RWPE1 (cell line): Measurements from ENCODE around the gene OR2K2.

Source experiments
- CTCF ChIA-PET: fragments of 350-600 bp; sonication (Branson Sonifier 250); formaldehyde crosslinking; extraction: SDS; loops from one replicate; lab custom pipeline; 2021; lab: Yijun Ruan, JAX
- POLR2A ChIA-PET: fragments of 400-600 bp; formaldehyde crosslinking; extraction: SDS; loops from one replicate; lab custom pipeline; 2020; ENCODE audit warnings: antibody characterized with exemption; ENCODE audit not compliant: low non-redundant PET; lab: Yijun Ruan, JAX
- DNase-seq: peaks from one replicate; pipeline ENCODE4 v3.0.0; 2012; ENCODE audit warnings: low spot score
- H3K27ac ChIP-seq: fragments of 450-650 bp; 2 replicates; pipeline ENCODE4 v1.5.1; 2017
- TF ChIP-seq, protein P1 (sequence below): fragments of 450-650 bp; conservative IDR thresholded peaks from 2 replicates; pipeline ENCODE4 v1.5.1; 2017; ENCODE audit warnings: low read depth, mild to moderate bottlenecking

The OR2K2 gene, protein sequence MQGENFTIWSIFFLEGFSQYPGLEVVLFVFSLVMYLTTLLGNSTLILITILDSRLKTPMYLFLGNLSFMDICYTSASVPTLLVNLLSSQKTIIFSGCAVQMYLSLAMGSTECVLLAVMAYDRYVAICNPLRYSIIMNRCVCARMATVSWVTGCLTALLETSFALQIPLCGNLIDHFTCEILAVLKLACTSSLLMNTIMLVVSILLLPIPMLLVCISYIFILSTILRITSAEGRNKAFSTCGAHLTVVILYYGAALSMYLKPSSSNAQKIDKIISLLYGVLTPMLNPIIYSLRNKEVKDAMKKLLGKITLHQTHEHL

GRCh38 chr9:111330124-111330523, at the start of gene OR2K2:
TSS of gene OR2K2 (minus strand) at chr9:111330224. CDS start at chr9:111328433, 1,791 bp downstream.
- ChIA-PET CTCF (no interaction called here), POLR2A (no interaction called here)
- no peak within 1 kb of the TSS for H3K27ac ChIP-seq
- TF ChIP-seq, protein P1, sequence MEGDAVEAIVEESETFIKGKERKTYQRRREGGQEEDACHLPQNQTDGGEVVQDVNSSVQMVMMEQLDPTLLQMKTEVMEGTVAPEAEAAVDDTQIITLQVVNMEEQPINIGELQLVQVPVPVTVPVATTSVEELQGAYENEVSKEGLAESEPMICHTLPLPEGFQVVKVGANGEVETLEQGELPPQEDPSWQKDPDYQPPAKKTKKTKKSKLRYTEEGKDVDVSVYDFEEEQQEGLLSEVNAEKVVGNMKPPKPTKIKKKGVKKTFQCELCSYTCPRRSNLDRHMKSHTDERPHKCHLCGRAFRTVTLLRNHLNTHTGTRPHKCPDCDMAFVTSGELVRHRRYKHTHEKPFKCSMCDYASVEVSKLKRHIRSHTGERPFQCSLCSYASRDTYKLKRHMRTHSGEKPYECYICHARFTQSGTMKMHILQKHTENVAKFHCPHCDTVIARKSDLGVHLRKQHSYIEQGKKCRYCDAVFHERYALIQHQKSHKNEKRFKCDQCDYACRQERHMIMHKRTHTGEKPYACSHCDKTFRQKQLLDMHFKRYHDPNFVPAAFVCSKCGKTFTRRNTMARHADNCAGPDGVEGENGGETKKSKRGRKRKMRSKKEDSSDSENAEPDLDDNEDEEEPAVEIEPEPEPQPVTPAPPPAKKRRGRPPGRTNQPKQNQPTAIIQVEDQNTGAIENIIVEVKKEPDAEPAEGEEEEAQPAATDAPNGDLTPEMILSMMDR, result no peak
- no peak for DNase-seq

DNA sequence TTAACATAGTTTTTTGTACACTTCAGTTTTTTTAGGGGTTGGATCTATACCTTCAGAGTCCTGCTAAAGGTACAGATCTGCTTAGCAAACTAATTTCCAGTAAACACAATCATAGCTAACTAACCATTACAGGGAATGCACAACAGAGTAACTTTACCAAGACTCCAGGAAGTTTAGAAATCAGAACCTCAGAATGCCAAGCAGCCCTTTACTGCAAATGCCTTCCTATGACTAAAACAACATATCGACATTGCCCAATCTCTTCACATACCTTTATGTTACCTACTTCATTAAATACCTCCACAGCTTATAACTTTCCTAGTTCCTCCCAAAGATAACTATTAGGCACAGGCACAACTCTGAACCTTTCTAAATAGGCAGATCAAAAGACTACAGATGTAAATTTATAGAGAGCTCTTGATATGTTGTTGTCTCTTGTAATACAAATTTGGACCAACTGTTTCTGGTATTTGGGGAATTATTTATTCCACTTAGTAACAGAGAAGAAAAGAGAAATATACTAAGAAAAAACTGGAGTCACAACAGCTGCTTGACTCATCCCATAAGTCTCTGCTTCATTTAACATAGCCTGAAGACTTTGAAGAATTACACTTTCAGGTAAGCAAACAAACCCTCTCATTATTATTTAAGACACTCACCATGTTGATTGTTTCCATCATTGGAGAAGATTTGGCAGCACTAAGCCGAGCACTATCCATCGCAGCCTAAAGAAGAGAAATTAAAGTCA, 46.0 kb upstream of the OR2K2 start:
- DNase-seq, result peak; percentile 54
- CTCF ChIA-PET, result interaction anchor here (0.6 to 0.7 kb wide), 2 partner anchors 316 to 432 kb away, joined by 3 to 5 read pairs; no protein-coding TSS in a partner anchor
- POLR2A ChIA-PET, result no interaction called here
- H3K27ac ChIP-seq, result no peak overlapping the region
- TF ChIP-seq, protein P1, result no peak

DNA sequence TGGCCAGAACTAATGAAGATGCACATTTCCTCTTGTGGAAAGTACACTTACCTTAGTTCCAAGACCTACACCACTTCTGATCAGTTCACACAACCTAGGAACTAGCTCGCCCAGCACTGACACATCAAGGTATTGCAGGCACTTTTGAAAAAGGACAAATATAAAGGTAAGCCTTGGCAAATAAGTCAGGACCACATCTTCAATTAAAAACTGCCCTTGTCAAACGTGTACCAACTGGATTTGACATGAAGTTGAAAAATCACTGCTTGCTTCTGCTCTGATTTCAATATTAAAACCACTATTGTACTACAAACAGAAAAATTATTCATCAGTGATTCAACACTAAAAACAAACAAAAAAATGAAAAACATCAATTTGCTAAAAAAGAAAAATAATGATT, 45.0 kb upstream of the OR2K2 start:
- CTCF ChIA-PET, result no interaction called here
- POLR2A ChIA-PET, result no interaction called here
- no peak for DNase-seq
- TF ChIP-seq, protein P1, result no peak
- no peak overlapping the region for H3K27ac ChIP-seq

DNA sequence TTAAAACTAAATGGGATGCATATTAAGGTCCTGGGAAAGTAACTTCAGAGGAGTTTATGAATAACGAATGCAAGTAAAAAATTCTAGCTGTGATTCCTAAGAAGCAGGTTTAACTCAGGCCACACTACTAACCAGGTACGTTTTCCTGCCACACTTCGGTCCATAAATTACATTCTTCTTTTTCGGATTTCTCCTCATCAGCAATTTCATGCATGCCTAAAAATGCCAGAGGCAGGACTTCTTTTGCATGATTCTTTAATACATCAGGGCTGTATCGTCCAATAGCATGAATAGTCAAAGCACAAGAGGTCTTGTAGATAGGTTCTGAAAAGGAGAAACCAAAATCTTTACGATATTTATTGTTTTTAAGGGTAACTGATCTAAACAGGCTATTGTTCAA, 42.3 kb upstream of the OR2K2 start:
- DNase-seq, result no peak
- CTCF ChIA-PET, result no interaction called here
- POLR2A ChIA-PET, result no interaction called here
- TF ChIP-seq, protein P1, result no peak
- no peak overlapping the region for H3K27ac ChIP-seq

DNA sequence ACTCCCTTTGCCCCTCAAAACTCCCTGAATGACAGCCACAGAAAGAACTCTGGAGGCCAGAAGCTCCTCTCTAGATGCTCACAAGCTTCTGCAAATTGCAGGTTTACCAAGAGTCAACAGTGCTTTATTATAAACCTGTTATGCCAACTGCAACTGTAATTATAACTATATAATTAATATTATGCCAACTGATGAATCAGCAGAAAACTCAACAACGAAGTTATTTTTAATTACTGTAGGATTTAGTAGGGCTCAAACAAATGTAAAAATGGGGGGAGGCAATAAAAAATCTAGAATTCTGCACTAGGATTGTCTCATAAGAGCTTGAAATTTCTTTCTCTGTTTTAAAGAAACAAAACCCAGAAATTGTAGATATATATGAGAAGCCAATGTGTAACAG, 37.0 kb upstream of the OR2K2 start:
- TF ChIP-seq, protein P1, result no peak
- ChIA-PET POLR2A (no interaction called here), CTCF (no interaction called here)

DNA sequence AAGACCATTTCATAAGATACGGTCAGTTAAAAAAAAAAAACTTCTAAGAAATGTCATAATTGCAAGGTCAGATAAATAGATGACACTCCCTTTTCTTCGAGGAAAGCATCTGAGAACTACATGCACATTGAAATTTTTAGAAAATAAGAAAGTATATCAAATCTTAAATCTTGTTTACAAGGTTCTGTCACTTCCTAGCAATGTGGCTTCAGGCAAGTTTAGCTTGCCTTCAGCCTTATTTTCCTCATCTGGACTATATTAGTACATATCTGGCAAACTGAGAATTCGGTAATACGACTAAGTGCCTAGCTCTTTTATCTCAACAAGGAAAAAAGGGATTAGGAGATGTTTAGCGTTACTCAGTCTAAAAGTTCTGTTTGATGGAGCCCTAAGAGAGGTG, 32.5 kb upstream of the OR2K2 start:
- H3K27ac ChIP-seq, result no peak overlapping the region
- POLR2A ChIA-PET, result no interaction called here
- CTCF ChIA-PET, result interaction anchor here (0.7 kb wide), 1 partner anchor 283 kb away, joined by 11 read pairs; no protein-coding TSS in a partner anchor
- no peak for DNase-seq
- TF ChIP-seq, protein P1, result no peak

More for the DNA sequence above, 37.0 kb upstream of the OR2K2 start:
- no peak for DNase-seq
- no peak overlapping the region for H3K27ac ChIP-seq
